HK-2 (cell line): ENCODE data around the gene EPN2.

ENCODE experiments used
- DNase-seq: peaks from one replicate; pipeline ENCODE4 v3.0.0-alpha.2; 2018; ENCODE audit not compliant: unreplicated experiment

The EPN2 gene

DNA sequence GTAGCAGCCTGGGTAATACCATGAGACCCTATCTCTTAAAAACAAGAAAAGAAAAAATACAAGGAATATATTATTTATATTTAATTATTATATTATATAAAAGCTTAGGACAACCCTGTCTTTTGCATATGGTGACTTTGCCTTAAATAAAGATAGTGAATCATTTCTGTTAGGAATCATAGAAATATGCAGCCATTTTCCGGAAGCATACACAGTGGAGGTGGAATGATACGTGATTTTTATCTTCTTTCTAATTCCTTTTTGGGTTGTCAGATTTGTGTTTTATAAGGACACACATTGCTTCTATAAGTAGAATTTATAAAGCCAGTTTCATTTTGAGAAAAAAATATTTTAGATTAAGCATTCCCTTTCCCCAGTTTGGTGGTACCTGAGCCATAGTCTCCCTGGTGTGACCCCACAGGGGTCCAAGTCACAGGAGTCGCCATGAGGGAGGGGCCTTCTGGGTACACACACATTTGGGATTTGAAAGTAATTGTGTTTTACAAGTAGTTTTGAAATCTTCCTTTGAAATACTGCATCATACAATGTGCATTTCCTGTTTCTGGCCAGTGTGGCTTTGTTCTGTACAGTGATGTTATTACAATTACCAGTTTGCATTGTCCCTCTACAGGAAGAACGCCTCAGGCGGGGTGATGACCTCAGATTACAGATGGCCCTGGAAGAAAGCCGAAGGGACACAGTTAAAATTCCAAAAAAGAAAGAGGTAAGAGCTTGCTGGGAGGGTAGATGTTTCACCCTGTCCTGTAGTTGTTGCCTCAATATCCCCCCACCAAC lies 74.5 kb downstream of the EPN2 start:
- DNase-seq: no peak

DNA sequence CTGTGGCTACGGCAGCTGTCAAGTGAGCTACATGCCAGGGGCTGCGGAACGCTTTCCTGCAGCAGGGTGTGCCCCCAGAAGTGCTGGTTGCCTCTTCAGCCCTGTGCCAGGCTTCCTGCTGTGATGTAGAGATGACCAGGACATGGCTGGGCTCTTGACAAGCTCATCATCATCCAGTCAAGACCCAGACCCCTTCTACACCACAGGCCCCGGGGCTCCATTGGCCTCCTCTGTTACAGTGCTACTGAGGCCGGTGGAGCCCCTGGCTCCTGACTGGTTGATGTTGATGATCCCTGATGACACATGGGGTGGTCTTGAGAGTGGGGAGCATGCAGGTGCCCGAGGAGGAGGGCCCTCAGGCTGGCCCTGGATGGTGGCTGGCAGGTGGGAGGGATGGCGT lies 75.2 kb downstream of the EPN2 start:
- DNase-seq: no peak

- no peak for DNase-seq
These were observed 76.0 kb downstream of the EPN2 start for GRCh38 chr17:19313066-19313745.

DNA sequence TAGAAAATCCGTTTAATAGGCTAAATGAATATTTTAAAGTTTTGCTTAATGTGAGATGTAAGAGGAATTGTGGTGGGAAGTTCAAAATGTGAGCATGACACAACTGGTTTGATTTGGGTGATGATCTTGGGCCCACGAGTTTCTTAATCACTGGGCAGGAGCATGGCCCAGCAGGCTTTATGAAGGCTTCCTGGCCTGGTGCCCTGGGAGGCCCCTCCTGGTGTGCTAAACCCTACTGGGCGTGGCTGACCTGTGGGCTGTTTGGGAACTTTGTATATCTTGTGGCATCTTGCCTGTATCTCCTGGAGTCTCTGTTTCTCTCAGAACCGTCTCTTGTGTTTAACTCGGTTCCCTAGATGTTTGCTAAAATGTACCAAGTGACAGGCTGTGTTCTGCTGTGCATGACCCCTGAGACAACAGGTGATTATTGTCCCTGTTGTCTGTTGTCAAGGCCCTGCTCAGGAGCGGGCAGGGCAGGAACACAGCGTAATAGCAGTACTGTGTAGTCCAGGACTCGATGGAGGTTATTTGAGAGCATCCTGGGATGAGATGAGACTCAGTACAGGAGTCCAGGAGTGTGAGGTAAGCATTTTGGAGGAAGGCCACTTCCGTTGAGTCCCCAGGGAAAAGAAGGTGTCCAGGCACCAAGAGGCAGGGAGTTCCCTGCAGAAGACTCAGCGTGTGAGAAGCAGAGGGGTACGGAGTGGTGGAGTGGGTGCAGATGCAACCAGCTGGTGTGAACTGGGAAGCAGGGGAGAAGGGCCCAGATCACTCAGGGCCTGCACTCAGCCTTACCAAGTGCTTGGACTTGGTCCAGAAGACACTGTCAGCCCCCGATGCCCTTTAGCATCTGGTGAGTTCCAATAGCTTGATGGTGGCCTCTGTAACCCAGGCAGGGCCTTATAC lies 76.8 kb downstream of the EPN2 start:
- no peak for DNase-seq

- no peak for DNase-seq
These were observed 77.9 kb downstream of the EPN2 start for GRCh38 chr17:19315104-19315503.

- no peak for DNase-seq
These were observed 79.7 kb downstream of the EPN2 start for GRCh38 chr17:19316761-19317358.

DNA sequence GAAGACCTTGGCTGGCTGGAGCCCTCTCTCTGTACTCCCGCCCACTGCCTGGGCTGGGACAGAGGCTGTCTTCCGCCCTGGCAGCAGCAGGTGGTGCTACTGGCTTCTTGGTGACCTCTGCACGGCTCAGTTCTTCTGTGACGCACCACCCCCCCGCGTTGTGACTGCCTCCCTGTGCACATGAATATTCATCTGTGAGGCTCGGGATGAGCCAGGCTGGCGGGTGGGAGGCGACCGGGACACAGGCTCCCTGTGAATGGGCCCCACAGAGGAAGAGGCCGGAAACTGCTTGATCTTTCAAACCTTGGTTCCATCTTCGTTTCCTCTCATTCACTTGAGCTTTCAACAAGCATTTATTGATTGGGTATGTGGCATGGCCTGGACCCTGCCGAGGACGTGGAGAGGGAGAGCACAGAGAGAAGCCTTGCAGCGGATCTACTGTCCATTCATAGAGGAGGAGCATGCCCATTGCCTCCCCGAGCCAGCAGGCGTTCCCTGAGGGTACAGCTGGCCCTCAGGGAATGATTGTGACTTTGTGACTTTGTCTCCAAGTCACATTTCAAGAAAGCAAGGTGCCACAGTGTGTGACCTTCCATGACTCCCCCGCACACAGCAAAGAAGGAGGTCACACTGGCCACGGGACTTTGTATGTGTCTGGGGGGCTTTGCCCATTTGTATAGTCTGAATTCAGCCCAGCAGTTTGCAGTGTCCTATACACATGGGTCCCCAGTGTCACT lies 80.4 kb downstream of the EPN2 start:
- DNase-seq: peak; percentile 90

DNA sequence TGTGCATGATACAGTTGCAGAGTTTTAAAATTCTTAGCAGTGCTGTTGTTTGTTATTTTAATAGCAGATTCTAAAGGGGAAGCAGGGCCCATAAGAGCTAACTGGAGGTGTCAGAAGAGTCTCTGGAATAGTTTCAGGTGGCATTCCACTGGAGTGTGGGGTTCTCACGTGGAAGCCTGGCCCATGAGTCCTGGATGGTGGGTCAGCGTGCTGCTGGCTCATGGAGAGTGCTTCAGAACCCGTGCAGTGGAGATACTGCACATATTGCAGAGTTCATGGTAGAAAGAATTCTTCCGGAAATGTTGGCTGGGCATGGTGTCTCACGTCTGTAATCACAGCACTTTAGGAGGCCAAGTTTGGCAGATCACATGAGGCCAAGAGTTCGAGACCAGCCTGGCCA lies 81.4 kb downstream of the EPN2 start:
- DNase-seq: no peak

- DNase-seq: no peak
These were observed 82.8 kb downstream of the EPN2 start for GRCh38 chr17:19319771-19320505.

GRCh38 chr17:19320876-19321275 lies 83.7 kb downstream of the EPN2 start:
- DNase-seq: no peak

- DNase-seq: no peak
These were observed 84.4 kb downstream of the EPN2 start for GRCh38 chr17:19321481-19322128.

GRCh38 chr17:19322129-19322505 lies 85.0 kb downstream of the EPN2 start:
- DNase-seq: no peak

DNA sequence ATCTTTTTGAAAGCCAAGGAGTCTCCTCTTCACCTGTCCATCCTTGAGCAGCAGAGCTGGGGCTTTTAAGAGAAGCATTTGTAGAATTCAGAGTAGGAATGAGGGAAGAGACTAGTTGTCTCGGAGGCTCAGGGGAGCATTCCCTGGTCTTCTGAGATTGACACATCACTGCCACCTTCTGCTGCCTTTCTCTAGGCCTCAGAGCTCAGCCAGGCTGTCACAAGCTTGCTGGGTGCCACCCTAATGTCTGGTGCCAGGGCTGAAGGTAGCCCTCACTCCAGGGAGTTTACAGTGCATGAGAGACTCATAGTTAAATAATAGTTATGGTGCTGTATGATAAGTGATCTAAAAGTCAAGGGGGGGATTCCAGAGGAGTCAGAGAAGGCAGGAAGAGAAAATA lies 85.7 kb downstream of the EPN2 start:
- DNase-seq: no peak

GRCh38 chr17:19325542-19325941 lies 88.4 kb downstream of the EPN2 start:
- DNase-seq: no peak

- DNase-seq: peak; percentile 51
These were observed 90.0 kb downstream of the EPN2 start for GRCh38 chr17:19327031-19327783.

- no peak for DNase-seq
These were observed 91.4 kb downstream of the EPN2 start for GRCh38 chr17:19328441-19329061.

DNA sequence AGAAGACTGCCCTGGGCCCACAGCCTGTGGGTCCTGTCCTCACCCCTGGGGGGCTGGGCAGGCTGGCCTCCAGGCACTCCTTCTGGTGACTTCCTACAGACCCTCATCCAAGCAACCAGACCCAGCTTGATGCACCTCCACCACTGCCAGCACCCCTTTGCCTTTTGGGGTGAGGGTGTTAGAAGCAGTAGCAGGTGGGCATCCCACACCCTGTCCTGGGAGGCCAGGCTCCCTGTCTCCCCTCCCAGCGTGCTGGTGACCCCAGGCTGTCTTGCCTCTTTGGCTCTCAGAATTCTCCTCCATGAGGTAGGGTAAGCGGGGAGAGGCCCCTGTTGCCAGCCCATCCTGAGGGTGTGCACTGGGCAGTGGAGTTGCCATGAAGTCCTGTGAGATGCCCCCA lies 92.0 kb downstream of the EPN2 start:
- no peak for DNase-seq

GRCh38 chr17:19329839-19330238 lies 92.7 kb downstream of the EPN2 start:
- DNase-seq: no peak

- no peak for DNase-seq
These were observed 93.1 kb downstream of the EPN2 start for GRCh38 chr17:19330271-19330670.
